GM12878 (cell line): ENCODE measurements around the gene PSMF1. TPM values are rescaled to one million over a fixed set of nuclear protein-coding genes. Genes with fewer than 3 reads are reported as not detected.

Experiments
- ATAC-seq: fragments of 200-7000 bp; cut with Tn5 transposase; 3 replicates; pipeline ENCODE4 v1.9.1; 2020; ENCODE audit warnings: mild to moderate bottlenecking, moderate library complexity
- BruUV-seq: library from RNA; stranded (reverse); fragments of 400-500 nt; replicated peaks from 2 replicates; lab custom pipeline; 2021; lab: Mats Ljungman, UMichigan
- CTCF ChIA-PET: fragments of 300-600 bp; sonication (Branson Sonifier 250); formaldehyde crosslinking; extraction: SDS; loops from one replicate; lab custom pipeline; 2021; ENCODE audit warnings: inconsistent platforms; lab: Yijun Ruan, JAX
- POLR2A ChIA-PET: fragments of 350-600 bp; formaldehyde crosslinking; extraction: SDS; loops from one replicate; lab custom pipeline; 2021; ENCODE audit warnings: inconsistent platforms; lab: Charles Lee
- RAD21 ChIA-PET: fragments of 300-600 bp; sonication (Branson Sonifier 250); formaldehyde crosslinking; loops from one replicate; lab custom pipeline; 2023; ENCODE audit warnings: antibody characterized with exemption; ENCODE audit not compliant: unreplicated experiment; lab: Charles Lee
- SMC1A ChIA-PET: fragments of 300-600 bp; sonication (Branson Sonifier 250); formaldehyde crosslinking; loops from one replicate; lab custom pipeline; 2023; ENCODE audit not compliant: unreplicated experiment, uncharacterized antibody; lab: Charles Lee
- DNase-seq: peaks from one replicate; pipeline ENCODE4 v3.0.0-alpha.2; 2011; ENCODE audit warnings: low read depth, low spot score
- FAIRE-seq: peaks from 3 replicates; lab custom pipeline; 2011; peaks lifted over from hg19 to GRCh38; lab: Jason Lieb, UNC
- H2AFZ ChIP-seq: 2 replicates; pipeline ENCODE4 v1.6.0; 2011; ENCODE audit warnings: low read depth, low read length, control low read depth; ENCODE audit not compliant: control insufficient read depth
- H3K27ac ChIP-seq: 2 replicates; pipeline ENCODE4 v1.5.1; 2011; ENCODE audit warnings: control low read depth; ENCODE audit not compliant: control insufficient read depth, insufficient read depth
- H3K27me3 ChIP-seq, 2 experiments: replicated peaks in 1 of 2; 2 replicates each; pipeline versions ENCODE4 v1.6.0 to v1.6.1; 2011; ENCODE audit warnings: low read length in 1 of 2; ENCODE audit not compliant: control insufficient read depth in 2 of 2, insufficient read depth in 2 of 2
- H3K36me3 ChIP-seq, 2 experiments: 2 replicates each; pipeline ENCODE4 v1.5.1; 2011; ENCODE audit warnings: low read length in 1 of 2; ENCODE audit not compliant: control insufficient read depth in 2 of 2, insufficient read depth in 2 of 2
- H3K4me1 ChIP-seq: 2 replicates; pipeline ENCODE4 v1.6.1; 2011; ENCODE audit warnings: mild to moderate bottlenecking, low read length, moderate library complexity, mixed read lengths; ENCODE audit not compliant: control insufficient read depth, insufficient read depth
- H3K4me2 ChIP-seq: 2 replicates; pipeline ENCODE4 v1.6.0; 2011; ENCODE audit warnings: control low read depth; ENCODE audit not compliant: control insufficient read depth, insufficient read depth
- H3K4me3 ChIP-seq: fragments of 200-600 bp; sonication (generic); 2 replicates; pipeline ENCODE4 v1.5.1; 2016
- H3K79me2 ChIP-seq: 2 replicates; pipeline ENCODE4 v1.6.0; 2011; ENCODE audit warnings: low read length; ENCODE audit not compliant: control insufficient read depth, insufficient read depth
- H3K9ac ChIP-seq: 2 replicates; pipeline ENCODE4 v1.8.0; 2011; ENCODE audit warnings: low read length, control low read depth, mixed read lengths; ENCODE audit not compliant: control insufficient read depth, insufficient read depth
- H3K9me3 ChIP-seq: replicated peaks from 3 replicates; pipeline ENCODE4 v1.5.1; 2011; ENCODE audit warnings: mild to moderate bottlenecking, low read length; ENCODE audit not compliant: control insufficient read depth, insufficient read depth
- H4K20me1 ChIP-seq: 2 replicates; pipeline ENCODE4 v1.6.0; 2011; ENCODE audit not compliant: control insufficient read depth, insufficient read depth
- HDAC6 ChIP-seq: fragments of 200-600 bp; sonication (generic); IDR thresholded peaks from one replicate; pipeline ENCODE4 v1.8.0; 2017; ENCODE audit warnings: antibody characterized with exemption; ENCODE audit not compliant: unreplicated experiment
- IRF4 ChIP-seq: IDR thresholded peaks from 2 replicates; pipeline ENCODE4 v1.6.1; 2011; ENCODE audit warnings: low read depth, low read length
- NFXL1 ChIP-seq: fragments of 450-650 bp; IDR thresholded peaks from 2 replicates; pipeline ENCODE4 v1.6.1; 2017; ENCODE audit warnings: antibody characterized with exemption, mild to moderate bottlenecking, borderline replicate concordance
- REST ChIP-seq: IDR thresholded peaks from 2 replicates; pipeline ENCODE4 v1.6.1; 2012; ENCODE audit warnings: mild to moderate bottlenecking, low read depth, low read length
- SPI1 ChIP-seq: IDR thresholded peaks from 2 replicates; pipeline ENCODE4 v1.6.1; 2011; ENCODE audit warnings: low read depth, mild to moderate bottlenecking, low read length, moderate library complexity, borderline replicate concordance; ENCODE audit not compliant: insufficient read depth
- TBL1XR1 ChIP-seq: IDR thresholded peaks from 2 replicates; pipeline ENCODE4 v1.6.1; 2012; ENCODE audit warnings: low read depth, low read length, improper control_type of control experiment
- WGBS: methylation state at CpG from one replicate; pipeline ENCODE4 v1.1.6; 2016; ENCODE audit warnings: low lambda C conversion rate; ENCODE audit not compliant: insufficient replicate concordance, insufficient coverage; ENCODE audit errors: missing lambda C conversion rate; 5-methylcytosine and 5-hydroxymethylcytosine counted together
- in situ Hi-C: fragments of 300-500 bp; cut with MboI; formaldehyde crosslinking; loops from 9 replicates; pipeline ENCODE4 v1.14.3; 2018; ENCODE audit warnings: mixed read lengths
- intact Hi-C: fragments of 100-400 bp; cut with micrococcal nuclease; formaldehyde crosslinking; loops from one replicate; pipeline ENCODE4 v1.14.2; 2022; ENCODE audit not compliant: unreplicated experiment
- polyA plus RNA-seq, 11 experiments: library from polyadenylated mRNA; depleted of rRNA in 4 of 11; unstranded in 6 of 11; stranded (reverse) in 5 of 11; fragments of >200 nt; fragmentation: Nextera tagmentation in 4 of 11; fragmentation: Illumina TruSeq in 1 of 11; extraction: Ambion mirVana in 4 of 11; extraction: Trizol in 1 of 11; gene quantifications; 1 replicate in 1 of 11; 2 replicates in 10 of 11; pipeline versions ENCODE4 v1.2.1 to v1.2.3, GENCODE V29; 2011 to 2016; ENCODE audit warnings: inconsistent platforms in 2 of 11, missing spikeins in 2 of 11, low read depth in 1 of 11
- total RNA-seq, 4 experiments: library from RNA; depleted of rRNA in 3 of 4; stranded (reverse); fragments of >200 nt in 3 of 4; fragmentation: Illumina TruSeq in 1 of 4; extraction: Trizol in 1 of 4; gene quantifications; 2 replicates each; pipeline versions ENCODE4 v1.2.1 to v1.2.3, GENCODE V29; 2013 to 2021
- TF ChIP-seq, protein P1 (sequence below): fragments of 450-650 bp; formaldehyde crosslinking; IDR thresholded peaks from 2 replicates; pipeline ENCODE4 v1.4.0; 2022; ENCODE audit warnings: mild to moderate bottlenecking, moderate library complexity

Gene PSMF1
- total and polyA plus RNA-seq, 10 of the 15 experiments (the other 5 are each of a cell fraction or from before 2014, with no cell fraction given), result 14.2 to 173 (median 40.6) TPM

- no peak for DNase-seq
- ChIA-PET SMC1A (no interaction called here), CTCF (interaction anchor here (0.7 kb wide), 1 partner anchor 13 kb away, joined by 3 read pairs; no protein-coding TSS in a partner anchor), POLR2A (no interaction called here), RAD21 (no interaction called here)
- H2AFZ ChIP-seq, result no peak overlapping the region
- H4K20me1 ChIP-seq, result no peaks in the 10 kb centered on the region
- FAIRE-seq, result no peak
- H3K9me3 ChIP-seq, result no peaks in the 10 kb centered on the region
- H3K4me1 ChIP-seq, result peaks cover 7% of the 10 kb centered on the region; the same call in 1 of the 2 replicates
- H3K79me2 ChIP-seq, result no peaks in the 10 kb centered on the region
- no peak overlapping the region for H3K4me3 ChIP-seq
- TF ChIP-seq TBL1XR1, result no peak
- no peak for TF ChIP-seq IRF4
- TF ChIP-seq HDAC6, result no peak
- no TSS peak for BruUV-seq
- no peak for ATAC-seq
- H3K27ac ChIP-seq, result no peak overlapping the region
- peaks cover 21 to 57% of the 10 kb centered on the region in 2 experiments for H3K36me3 ChIP-seq
- H3K4me2 ChIP-seq, result no peak overlapping the region
- in situ Hi-C loops, result no loop called here
- no peaks in the 10 kb centered on the region for H3K27me3 ChIP-seq
- WGBS, result 96% methylated on average over 9 of the region's 9 CpGs
- H3K9ac ChIP-seq, result no peak overlapping the region
- intact Hi-C loops, result no loop called here
Measured at GRCh38 chr20:1165941-1166340, 47.5 kb downstream of the PSMF1 start.

GRCh38 chr20:1166948-1167720 lies 48.7 kb downstream of the PSMF1 start:
- in situ Hi-C loops, result no loop called here
- intact Hi-C loops, result no loop called here
- ChIA-PET RAD21 (no interaction called here), CTCF (no interaction called here), POLR2A (no interaction called here), SMC1A (no interaction called here)
- no peaks in the 10 kb centered on the region for H4K20me1 ChIP-seq
- no peak overlapping the region for H3K9ac ChIP-seq
- WGBS, result 95% methylated on average over 1 of the region's 1 CpG
- ATAC-seq, result no peak
- DNase-seq, result no peak
- H3K4me2 ChIP-seq, result no peak overlapping the region
- H3K27me3 ChIP-seq, result no peaks in the 10 kb centered on the region
- BruUV-seq, result no TSS peak
- no peaks in the 10 kb centered on the region for H3K79me2 ChIP-seq
- FAIRE-seq, result no peak
- H3K4me3 ChIP-seq, result no peak overlapping the region
- no peaks in the 10 kb centered on the region for H3K9me3 ChIP-seq
- H2AFZ ChIP-seq, result no peak overlapping the region
- peaks cover 21 to 57% of the 10 kb centered on the region in 2 experiments for H3K36me3 ChIP-seq
- peaks cover 7% of the 10 kb centered on the region; the same call in 1 of the 2 replicates for H3K4me1 ChIP-seq
- TF ChIP-seq NFXL1, result no peak
- TF ChIP-seq REST, result no peak
- no peak for TF ChIP-seq SPI1
- TF ChIP-seq, protein P1, sequence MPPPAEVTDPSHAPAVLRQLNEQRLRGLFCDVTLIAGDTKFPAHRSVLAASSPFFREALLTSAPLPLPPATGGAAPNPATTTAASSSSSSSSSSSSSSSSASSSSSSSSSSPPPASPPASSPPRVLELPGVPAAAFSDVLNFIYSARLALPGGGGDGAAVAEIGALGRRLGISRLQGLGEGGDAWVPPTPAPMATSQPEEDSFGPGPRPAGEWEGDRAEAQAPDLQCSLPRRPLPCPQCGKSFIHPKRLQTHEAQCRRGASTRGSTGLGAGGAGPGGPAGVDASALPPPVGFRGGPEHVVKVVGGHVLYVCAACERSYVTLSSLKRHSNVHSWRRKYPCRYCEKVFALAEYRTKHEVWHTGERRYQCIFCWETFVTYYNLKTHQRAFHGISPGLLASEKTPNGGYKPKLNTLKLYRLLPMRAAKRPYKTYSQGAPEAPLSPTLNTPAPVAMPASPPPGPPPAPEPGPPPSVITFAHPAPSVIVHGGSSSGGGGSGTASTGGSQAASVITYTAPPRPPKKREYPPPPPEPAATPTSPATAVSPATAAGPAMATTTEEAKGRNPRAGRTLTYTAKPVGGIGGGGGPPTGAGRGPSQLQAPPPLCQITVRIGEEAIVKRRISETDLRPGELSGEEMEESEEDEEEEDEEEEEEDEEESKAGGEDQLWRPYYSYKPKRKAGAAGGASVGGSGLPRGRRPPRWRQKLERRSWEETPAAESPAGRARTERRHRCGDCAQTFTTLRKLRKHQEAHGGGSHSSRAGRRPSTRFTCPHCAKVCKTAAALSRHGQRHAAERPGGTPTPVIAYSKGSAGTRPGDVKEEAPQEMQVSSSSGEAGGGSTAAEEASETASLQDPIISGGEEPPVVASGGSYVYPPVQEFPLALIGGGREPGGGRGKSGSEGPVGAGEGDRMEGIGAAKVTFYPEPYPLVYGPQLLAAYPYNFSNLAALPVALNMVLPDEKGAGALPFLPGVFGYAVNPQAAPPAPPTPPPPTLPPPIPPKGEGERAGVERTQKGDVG (CRISPR knock-in tag), result no peak
- TF ChIP-seq, all 136 proteins: peak for 0
- H3K27ac ChIP-seq, result no peak overlapping the region
